Pulmonary artery endothelial cell (primary cell): ENCODE data around the gene CEP76. TPM values are rescaled to one million over a fixed set of nuclear protein-coding genes. Genes with fewer than 3 reads are reported as not detected.
A peak's percentile ranks its signal among the peaks of the same experiment; 100 is the strongest.

Source experiments
- DNase-seq: peaks from one replicate; pipeline ENCODE4 v3.0.0-alpha.2; 2011; ENCODE audit warnings: low read depth, low spot score
- total RNA-seq: library from RNA; depleted of rRNA; stranded (reverse); fragments of >200 nt; gene quantifications from 2 replicates; pipeline ENCODE4 v1.2.3, GENCODE V29; 2014

Gene CEP76
- total RNA-seq, 1 donor from 2014 or later: 10.6 TPM

DNA sequence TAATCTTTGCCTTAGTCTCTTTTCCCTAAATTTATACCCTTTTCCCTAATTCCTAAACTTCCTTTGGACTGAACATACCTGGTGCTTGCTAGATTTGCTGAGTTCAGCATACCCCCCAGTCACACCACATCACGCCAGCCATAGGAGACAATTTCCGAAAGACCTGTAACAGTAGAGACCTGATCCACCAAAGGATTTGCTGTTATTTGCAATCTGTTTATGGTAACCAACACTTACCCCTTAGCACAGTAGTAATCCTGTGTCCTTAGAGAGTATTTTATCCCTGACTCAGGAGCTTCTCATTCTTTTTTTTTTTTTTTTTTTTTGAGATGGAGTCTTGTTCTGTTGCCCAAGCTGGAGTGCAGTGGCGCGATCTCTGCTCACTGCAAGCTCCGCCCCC lies 8.9 kb upstream of the CEP76 start:
- DNase-seq: no peak

DNA sequence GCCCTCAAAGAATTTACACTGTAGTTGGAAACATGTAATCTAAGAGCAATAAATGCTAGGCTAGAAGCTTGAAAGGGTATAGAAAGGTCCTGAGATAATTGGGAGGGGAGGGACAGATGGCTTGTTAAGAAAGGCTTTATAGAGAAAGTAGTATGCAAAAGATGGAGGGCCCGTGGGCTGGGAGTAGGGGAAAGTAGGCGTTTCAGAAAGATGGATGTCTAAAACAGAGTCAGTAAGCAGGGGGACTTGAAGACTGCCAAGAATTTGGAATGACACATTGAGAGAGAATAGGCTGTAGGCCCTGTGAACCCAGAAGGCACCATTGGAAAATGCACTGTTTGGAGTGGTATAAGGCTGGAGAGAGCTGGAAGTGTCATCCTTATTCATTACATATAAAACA lies 1.1 kb upstream of the CEP76 start:
- no peak for DNase-seq

- DNase-seq: no peak
Observed at GRCh38 chr18:12703096-12703567, 609 bp upstream of the CEP76 start.

- no peak for DNase-seq
Observed at GRCh38 chr18:12701161-12701560, 1.4 kb downstream of the CEP76 start.

DNA sequence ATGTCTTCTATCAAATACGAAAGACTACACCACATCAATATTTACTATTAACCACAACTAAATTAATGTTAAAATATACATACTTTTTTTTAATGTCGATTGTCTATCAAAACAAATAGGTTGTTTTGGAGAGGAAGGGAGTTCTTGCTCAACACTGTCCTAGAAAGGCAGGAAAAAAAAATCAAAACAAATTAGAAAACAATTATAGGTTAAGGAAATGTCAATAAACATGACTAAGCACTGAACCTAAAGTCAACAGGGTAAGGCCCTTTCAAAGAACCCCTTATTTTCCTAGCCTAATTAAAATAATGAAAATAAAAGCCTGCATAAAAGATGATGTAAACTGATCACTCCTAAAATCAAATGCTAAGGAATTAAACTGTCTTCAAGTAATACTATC lies 2.8 kb downstream of the CEP76 start:
- DNase-seq: no peak

GRCh38 chr18:12694032-12694431 lies 8.5 kb downstream of the CEP76 start:
- DNase-seq: no peak

DNA sequence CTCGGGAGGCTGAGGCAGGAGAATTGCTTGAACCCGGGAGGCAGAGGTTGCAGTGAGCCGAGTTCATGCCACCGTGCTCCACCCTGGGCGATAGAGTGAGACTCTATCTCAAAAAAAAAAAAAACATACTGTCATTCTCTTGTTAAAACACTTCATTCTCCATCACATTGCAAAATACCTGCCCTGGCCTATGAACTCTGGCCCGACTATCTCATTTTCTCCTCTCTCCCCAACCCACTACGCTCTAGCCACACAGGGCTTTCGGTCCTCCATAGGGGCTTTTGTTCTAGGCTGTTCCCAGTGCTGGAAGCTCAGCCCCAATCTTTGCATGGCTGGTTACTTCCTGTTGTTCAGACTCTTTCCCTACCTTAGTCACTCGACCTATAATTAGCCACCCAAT lies 10.3 kb downstream of the CEP76 start:
- no peak for DNase-seq

GRCh38 chr18:12689256-12689850 lies 13.2 kb downstream of the CEP76 start:
- DNase-seq: no peak

- no peak for DNase-seq
Observed at GRCh38 chr18:12686100-12686499, 16.4 kb downstream of the CEP76 start.

DNA sequence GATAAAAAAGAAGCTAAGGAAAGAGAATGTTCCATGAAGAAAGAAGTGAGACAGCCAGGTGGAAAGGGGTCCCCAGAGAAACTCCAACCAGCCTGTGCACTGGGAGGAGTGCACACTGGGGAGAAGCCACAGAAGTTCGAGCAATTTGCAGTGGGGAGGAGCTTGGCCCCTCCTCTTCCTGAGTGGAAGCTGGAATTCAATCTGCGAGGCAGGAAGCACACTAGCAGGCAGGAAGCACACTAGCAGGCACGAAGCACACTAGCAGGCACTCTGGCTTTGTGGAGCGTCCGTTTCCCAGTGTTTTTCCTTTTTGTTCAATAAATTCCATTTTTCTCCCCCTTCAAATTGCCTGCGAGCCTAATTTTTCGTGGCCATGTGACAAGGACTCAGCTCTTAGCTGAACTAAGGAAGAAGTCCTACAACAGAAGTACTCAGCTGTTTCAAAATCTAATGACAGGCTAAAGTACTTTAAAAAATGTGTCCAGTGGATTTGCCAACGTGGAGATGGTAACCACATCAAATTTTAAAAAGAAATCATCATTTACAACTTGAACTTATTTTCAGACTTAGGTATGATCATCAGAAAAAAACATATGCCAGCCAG lies 23.2 kb downstream of the CEP76 start:
- no peak for DNase-seq

DNA sequence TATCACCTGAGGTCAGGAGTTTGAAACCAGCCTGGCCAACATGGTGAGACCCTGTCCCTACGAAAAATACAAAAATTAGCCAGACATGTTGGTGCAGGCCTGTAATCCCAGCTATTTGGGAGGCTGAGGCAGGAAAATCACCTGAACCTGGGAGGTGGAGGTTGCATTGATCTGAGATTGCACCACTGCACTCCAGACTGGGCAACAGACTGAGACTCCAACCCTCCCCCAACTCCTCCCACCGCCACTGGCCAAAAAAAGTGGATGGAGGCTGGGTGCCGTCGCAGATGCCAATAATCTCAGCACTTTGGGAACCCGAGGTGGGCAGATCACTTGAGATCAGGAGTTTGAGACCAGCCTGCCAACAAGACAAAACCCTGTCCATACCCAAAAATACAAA lies 34.5 kb downstream of the CEP76 start:
- DNase-seq: no peak

GRCh38 chr18:12659904-12660605 lies 42.5 kb downstream of the CEP76 start:
- DNase-seq: peak; percentile 75

GRCh38 chr18:12658426-12659138 lies 43.9 kb downstream of the CEP76 start:
- DNase-seq: no peak

- no peak for DNase-seq
Observed at GRCh38 chr18:12657684-12658425, 44.7 kb downstream of the CEP76 start, which contains the start of gene SPIRE1. Gene SPIRE1 (minus strand): TSS chr18:12658107. CDS start chr18:12657866, 241 bp downstream.

DNA sequence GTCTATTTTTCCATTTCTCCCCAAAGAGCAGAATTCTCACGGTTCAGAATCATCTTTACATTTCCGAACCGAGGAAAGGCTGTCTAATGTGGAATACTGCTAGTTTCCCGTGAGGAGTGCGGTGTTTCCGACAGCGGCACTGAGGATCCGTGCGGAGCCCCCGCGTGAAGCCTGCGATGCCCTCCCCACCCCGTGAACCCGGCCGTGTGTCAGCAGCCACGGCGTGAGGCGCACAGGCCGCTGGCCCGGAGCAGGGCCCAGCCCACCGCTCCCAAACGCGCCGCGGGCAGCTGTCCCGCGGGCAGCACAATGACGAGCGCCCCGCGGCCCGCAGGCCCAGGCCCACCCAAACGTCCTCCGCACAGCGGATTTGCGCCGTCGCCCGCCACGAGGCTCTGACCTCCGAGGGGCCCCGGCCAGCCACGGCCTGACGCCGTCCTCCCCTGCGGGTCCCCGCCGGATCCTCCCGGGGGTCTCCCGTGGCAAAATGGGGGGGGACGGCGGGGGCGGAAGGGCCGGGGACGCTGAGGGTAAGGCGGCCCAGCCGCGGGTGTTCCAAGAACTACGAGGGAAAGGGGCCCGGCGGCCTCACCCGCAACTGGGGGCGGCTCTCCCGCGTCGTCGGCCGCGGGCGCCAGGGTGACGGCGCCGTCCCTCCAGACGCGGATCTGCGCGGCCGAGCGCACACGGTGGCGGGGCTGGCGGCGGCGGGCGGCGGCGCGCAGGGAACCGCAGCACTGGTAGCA lies 45.4 kb downstream of the CEP76 start:
- DNase-seq: no peak

GRCh38 chr18:12656605-12656937 lies 46.0 kb downstream of the CEP76 start:
- DNase-seq: no peak

GRCh38 chr18:12654971-12655370 lies 47.6 kb downstream of the CEP76 start:
- no peak for DNase-seq

DNA sequence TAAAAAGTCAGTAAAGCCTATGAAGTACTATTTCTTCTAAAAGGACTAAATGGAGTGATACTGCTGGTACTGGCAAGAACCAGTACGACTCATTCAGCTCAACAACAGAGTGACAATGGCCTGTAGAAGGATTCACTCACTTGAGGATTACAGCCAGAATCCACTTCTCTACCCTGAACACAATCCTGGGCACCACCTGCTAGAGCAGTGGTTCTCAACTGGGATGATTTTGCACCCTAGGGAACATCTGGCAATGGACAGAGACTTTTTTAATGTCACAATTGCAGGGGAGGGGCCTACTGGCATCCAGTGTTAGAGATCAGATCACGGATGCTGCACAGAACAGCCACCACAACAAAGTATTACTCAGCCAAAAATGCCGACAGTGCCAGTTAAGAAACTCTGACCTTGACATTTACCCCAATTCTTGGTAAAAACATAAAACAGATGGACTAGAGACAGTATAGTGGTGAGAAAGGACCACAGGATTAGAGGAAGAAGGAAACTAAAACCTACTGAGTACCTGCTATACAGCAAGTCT lies 49.6 kb downstream of the CEP76 start:
- DNase-seq: no peak

DNA sequence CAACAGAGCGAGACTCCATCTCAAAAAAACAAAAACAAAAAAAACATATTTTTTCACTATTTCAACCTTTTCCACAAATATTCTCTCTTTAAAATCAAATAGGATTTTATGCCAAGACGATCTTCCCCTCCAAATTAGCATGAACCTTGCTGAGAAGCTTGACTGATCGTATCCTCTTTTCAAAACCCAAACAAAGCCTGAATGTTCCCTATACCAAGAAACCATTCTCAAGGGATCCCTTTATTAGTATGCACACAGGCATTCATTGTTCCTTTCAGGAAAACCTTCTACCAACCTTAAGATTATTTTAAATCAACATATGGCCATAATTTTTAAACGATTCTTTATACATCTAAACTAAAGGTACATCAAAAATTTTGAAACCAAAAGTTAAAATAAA lies 50.9 kb downstream of the CEP76 start:
- no peak for DNase-seq

DNA sequence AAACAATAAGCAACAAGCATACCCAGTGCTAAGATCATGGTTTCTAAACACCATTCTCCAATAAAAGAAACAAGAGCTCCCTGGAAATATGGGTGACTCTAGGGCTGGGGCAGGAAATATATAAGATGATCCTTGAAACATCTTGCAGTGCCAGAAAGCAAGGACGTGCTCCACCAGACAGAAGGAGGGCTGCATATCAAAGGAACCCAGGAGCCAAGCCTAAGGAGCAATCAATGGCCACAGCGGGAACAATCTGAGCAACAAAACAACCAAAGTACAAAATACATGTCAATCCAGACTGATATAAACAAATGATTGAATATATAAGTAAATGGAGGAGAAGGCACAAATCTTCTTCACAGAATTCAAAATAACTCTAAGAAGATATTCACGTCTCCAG lies 54.8 kb downstream of the CEP76 start:
- no peak for DNase-seq
